GM19395 (cell line): ENCODE measurements around the gene MEX3A.
"Not testable (repeated sequence)": the region's sequence is repeated elsewhere in the genome, so short reads cannot be mapped to it uniquely, and the experiment has no call there.

ENCODE experiments used
- ATAC-seq: cut with Tn5 transposase; IDR thresholded peaks from one replicate; pipeline ENCODE4 v1.9.1; 2021; ENCODE audit warnings: mild to moderate bottlenecking, moderate library complexity; ENCODE audit not compliant: unreplicated experiment

The MEX3A gene

DNA sequence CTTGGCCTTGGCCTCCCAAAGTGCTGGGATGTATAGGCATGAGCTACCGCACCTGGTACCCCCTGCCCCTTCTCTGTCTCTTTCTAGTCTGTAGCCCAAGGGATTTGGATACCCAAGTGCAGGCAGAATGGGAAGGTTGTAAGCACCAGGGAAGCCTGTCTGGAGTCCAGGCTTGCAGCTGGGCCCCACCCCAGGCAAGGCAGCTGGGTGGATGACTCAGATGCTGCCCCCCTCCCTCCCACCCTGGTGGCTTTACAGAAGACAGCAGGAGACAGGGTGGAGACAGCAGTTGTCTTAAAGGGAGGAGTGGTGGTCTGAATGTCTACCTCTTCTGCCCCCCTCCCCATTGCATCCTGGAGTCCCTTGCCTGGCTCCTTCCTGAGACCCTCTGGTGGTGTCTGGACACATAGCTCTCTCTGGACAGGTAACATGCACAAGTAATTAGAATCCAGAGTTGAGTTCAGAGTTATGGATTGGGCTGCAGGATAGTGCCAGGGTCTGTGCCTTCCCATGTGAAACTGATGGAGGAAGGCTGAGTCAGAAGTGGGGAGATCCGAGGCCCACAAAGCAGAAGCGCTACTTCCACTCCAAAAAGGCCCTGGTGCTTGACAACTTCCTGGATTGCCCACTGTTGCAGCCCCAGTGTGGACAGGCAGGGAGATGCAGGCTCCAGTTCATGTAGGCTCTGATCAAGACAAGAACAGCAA, 37.4 kb upstream of the MEX3A start:
- ATAC-seq, result no peak

DNA sequence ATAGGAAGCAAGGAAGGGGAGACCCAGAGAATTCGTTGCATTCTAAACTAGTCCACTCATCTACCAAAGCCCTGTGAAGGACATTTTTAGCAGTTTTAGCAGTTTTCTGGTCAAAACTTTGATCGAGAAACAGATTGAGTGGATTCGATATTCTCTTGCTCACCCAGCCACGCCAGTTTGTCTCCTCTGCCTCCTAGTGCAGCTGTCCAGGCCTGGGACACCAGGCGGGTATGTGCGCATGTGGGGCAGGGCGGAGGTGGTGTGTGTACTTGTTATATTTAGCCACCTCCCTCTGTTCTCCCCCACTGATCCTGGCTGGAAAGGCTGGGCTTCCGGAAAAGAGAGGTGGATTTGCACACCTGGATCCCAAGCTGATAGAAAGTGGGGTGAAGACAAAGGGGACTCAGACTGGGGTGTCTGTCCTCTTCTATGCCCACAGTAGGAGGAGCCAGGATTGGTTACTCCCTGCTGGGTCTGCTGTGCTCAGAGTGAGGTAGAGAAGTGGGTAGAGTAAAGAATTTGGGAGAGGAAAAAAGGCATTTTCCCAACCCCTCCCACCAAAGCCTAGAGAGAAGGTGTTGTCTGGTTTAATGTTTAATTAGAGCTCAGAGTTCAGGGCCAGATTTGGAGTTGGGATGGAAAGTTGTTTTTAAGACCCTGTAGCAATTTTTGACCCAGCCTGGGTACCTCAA, 36.1 kb upstream of the MEX3A start:
- no peak for ATAC-seq

DNA sequence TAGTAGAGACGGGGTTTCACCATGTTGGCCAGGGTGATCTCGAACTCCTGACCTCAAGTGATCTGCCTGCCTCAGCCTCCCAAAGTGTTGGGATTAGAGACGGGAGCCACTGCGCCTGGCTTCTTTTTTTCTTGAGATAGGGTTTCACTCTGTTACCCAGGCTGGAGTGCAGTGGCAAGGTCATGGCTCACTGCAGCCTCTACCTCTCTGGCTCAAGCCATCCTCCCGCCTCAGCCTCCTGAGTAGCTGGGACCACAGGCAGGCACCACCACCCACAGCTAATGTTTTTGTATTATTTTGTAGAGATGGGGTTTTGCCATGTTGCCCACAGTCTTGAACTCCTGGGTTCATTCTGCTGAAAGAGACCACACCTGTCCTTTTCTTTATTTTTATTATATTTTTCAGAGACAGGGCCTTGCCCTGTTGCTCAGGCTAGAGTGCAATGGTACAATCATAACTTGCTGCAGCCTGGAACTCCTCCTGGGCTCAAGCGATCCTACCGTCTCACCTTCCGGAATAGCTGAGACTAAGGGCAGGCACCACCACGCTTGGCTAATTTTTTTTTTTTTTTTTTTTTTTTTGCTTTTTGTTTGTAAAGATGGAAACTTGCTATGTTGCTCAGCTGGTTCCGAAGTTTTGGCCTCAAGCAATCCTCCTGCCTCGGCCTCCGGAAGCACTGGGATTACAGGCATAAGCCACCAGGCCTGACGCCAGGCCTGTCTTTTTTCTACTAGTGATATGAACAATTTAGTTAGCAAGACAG, 35.3 kb upstream of the MEX3A start:
- no peak for ATAC-seq

DNA sequence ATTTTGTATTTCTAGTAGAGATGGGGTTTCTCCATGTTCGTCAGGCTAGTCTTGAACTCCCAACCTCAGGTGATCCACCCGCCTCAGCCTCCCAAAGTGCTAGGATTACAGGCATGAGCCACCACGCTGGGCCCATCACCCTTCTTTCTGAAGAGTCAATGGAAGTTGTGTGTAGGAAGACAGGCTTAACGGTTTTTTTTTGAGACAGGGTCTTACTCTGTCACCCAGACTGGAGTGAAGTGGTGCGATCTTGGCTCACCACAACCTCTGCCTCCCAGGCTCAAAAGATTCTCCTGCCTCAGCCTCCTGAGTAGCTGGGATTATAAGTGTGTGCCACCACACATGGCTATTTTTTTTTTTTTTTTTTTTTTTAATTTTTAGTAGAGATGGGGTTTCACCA, 34.5 kb upstream of the MEX3A start:
- ATAC-seq, result not testable (repeated sequence)

DNA sequence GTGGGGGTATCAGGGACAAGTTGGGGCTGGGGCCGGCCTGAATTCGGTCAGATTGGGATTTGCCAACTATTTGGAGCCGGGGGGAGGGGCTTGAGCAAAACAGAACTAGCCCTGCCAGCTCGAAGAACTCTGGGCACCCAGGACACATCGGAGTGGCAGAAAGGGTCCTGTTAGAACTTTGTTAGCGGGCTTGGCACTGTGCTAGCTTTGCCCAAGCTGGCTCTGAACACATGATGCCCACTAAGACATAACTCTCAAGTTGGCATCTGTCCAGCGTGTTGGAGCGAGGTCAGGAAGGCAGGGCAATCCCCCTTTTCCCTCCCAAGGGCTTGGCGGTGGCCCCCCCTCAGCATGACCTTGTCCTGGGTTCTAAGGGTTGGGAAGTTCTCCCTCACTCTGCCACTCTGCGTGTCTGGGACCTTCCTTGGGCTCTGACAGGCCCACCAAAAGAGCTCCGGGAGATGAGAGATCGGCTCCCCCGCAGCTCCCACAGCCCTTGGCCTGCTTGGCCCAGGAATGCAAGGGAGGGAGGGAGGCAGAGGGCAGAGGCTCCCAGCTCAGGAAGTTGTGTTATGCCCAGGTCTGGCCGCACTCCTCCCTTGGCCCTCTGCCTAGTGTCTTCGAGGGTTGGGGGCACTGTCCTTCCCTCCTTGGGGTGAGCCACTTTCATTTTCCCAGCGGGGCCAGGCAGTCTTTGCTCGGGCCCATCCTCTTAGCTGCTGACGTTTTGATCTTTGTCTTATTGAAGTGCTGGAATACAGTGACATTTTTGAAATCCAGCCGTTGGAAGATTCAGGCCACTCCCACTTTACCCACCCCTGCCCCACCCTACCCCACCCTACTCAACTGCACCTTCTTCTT, 33.5 kb upstream of the MEX3A start:
- no peak for ATAC-seq

DNA sequence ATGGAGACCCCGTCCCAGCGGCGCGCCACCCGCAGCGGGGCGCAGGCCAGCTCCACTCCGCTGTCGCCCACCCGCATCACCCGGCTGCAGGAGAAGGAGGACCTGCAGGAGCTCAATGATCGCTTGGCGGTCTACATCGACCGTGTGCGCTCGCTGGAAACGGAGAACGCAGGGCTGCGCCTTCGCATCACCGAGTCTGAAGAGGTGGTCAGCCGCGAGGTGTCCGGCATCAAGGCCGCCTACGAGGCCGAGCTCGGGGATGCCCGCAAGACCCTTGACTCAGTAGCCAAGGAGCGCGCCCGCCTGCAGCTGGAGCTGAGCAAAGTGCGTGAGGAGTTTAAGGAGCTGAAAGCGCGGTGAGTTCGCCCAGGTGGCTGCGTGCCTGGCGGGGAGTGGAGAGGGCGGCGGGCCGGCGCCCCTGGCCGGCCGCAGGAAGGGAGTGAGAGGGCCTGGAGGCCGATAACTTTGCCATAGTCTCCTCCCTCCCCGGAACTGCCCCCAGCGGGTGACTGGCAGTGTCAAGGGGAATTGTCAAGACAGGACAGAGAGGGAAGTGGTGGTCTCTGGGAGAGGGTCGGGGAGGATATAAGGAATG, 32.8 kb upstream of the MEX3A start:
- ATAC-seq, result peak; percentile 20

DNA sequence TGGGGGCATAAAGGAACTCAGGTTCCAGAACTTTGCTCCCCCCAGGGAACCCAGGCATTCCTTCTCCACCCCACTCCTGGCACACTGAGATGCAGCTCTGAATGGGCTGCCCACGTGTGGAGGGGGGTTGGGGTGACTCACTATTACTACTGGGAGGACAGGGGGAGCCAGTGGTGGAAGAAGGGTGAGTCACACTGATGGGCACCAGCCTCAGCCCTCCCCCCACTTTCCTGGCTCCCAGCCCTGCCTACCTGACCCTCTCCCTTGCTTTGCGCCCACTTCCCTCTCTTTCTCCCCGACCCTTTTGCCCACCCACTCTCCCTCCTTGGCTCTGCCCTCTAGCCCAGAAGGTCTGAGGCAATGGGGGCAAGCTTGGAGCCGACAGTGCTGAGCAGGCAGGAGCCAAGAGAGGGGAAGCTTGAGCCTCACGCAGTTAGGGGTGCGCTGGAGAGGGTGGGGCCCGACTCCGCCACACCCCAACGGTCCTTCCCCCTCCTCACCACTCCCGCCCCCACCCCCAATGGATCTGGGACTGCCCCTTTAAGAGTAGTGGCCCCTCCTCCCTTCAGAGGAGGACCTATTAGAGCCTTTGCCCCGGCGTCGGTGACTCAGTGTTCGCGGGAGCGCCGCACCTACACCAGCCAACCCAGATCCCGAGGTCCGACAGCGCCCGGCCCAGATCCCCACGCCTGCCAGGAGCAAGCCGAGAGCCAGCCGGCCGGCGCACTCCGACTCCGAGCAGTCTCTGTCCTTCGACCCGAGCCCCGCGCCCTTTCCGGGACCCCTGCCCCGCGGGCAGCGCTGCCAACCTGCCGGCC, 32.0 kb upstream of the MEX3A start, which contains the start of gene LMNA:
LMNA (plus strand) TSS at position 611 of the 818 bp plus-strand sequence. CDS start 208 bp downstream, outside the sequence.
- ATAC-seq, result peak; percentile 72

DNA sequence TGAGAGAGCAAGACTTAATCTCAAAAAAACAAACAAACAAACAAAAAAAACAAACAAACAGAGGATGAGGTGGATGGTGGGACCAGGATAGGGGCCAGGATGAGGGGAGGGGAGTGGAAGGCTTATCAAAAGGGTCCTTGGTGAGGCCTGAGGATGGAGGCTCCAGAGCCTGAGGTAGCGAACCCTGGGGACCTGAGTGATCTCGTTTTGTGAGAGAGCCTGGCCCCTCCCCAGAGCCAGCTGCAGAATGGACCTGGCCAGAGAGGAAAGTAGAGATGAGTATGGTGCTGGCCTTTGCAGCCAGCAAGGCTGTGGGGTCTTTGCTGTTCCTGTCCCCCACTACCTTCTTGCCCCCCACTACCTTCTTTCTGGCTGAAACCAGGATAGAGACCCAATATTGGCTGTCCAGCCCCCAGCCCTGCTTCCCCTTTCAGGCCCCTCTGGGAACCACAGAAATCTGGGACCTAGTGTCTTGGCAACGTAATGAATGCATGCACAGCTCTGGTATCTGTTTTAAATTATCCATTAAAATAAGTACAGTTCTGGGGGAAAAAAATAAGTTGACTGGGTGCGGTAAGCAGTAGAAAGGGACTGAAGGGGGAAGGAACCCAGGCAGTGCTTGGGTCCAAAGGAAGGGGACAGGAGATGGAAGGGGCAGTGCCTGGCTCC, 31.2 kb upstream of the MEX3A start:
- no peak for ATAC-seq

DNA sequence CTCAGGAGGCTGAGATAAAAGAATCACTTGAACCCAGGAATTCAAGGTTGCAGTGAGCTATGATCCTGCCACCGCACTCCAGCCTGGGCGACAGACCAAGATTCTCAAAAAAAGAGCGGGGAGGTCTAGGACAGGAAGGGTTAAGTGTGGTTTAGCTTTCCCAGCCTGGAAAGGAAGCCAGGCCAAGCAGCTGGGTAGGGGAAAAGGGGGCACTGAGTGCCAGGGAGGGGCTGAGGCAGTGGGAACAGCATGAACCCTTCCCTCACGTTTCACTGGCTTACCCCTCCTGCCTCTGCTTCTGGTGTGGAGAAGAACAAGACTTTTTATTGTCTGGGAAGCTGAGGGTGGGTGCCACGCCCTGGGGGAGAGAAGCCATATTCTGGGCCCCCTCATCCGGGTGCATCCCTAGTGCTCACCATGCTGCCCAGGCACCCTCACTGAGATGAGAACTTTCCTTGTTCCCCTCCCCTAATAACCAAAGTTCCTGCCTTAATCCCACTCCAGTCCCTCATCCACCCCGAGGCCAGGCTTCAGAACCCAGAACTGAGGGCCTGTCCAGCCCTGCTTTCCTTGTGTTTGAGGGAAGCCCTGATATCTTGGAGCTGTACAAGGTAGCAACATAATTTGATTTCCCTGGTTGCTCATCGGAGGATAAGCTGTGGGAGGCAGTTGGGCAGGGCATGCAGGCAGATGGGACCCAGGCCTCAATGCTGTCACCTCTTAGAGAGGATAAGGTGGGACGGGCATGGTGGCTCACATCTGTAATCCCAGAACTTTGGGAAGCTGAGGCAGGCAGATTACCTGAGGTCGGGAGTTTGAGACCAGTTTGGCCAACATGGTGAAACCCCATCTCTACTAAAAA, 30.2 kb upstream of the MEX3A start:
- no peak for ATAC-seq

DNA sequence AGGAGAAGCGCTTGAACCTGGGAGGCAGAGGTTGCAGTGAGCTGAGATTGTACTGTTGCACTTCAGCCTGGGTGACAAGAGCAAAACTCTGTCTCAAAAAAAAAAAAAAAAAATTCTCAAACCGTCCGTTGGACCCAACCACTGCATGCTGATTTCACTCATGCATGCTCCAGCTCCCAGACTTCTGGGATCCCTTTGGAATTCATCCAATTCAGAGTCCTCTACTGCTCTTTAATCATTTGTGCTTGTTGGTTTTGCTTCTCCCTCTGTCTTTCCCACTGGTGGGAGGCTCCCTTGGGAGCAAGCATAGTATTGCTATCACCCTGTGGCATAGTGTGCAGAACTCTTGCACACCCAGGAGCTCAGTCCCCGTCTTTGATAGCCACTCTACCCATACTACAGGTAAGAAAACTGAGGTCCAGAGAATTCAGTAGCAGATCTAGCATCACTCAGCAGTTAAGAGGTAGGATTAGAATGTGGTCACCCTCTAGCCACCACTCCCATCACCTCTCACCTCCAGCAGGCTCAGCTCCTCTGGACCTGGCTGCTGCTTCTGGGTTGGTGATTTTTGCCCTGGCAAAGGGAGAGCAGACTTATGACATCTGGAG, 29.2 kb upstream of the MEX3A start:
- ATAC-seq, result no peak

DNA sequence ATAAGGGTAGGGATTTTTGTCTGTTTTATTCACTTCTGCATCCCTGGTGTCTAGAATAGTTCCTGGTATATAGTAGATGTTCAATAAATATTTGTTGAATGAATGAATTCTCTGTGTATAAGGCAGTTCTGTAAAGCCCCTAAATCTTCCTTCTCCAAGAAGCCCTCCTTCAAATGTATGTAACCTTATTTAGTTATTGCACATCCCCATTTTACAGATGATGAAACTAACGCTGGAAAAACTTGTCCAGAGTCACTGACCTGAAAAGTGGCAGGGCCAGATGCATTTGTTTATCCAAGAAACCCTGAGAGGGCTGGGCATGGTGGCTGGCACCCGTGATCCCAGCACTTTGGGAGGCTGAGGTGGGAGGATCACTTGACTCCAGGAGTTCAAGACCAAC, 28.0 kb upstream of the MEX3A start:
- no peak for ATAC-seq

DNA sequence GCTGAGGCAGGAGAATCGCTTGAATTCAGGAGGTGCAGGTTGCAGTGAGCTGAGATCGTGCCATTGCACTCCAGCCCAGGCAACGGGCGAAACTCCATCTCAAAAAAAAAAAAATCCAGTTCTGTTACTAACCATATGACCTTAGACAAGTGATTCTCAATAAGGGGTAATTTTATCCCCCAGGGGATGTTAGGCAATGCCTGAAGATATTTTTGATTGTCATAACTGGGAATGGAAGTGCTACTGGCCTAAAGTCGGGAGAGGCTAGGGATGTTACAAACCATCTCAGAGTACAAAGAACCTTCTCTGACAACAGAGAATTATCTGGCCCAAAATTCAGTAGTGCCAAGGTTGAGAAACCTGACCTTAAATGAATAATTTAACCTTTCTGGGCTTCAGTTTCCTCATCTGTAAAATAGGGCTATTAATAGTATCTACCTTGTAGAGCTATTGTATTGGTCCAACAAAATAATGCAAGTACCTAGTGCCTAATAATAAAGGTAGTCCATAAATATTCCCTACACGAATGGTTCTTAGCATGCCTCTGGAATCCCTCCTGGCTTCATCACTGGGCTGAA, 26.5 kb upstream of the MEX3A start:
- no peak for ATAC-seq

DNA sequence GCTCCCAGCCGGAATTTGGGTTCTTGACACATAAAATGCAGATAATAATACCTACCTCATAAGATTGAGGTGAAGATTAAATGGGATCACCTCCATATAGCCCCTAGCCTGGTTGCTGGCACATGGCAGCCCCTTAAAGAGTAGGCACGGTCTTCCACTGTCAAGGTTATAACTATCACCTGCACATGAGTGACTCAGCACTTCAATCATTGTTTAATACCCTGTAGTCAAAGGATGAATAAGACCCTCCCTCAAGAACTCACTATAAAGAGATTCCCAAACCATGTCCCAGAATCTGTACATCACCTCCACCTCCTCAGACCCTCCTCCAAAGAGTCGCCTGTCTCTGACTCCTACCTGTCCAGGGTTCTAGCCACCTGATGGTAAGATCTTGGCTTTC, 25.8 kb upstream of the MEX3A start:
- no peak for ATAC-seq

DNA sequence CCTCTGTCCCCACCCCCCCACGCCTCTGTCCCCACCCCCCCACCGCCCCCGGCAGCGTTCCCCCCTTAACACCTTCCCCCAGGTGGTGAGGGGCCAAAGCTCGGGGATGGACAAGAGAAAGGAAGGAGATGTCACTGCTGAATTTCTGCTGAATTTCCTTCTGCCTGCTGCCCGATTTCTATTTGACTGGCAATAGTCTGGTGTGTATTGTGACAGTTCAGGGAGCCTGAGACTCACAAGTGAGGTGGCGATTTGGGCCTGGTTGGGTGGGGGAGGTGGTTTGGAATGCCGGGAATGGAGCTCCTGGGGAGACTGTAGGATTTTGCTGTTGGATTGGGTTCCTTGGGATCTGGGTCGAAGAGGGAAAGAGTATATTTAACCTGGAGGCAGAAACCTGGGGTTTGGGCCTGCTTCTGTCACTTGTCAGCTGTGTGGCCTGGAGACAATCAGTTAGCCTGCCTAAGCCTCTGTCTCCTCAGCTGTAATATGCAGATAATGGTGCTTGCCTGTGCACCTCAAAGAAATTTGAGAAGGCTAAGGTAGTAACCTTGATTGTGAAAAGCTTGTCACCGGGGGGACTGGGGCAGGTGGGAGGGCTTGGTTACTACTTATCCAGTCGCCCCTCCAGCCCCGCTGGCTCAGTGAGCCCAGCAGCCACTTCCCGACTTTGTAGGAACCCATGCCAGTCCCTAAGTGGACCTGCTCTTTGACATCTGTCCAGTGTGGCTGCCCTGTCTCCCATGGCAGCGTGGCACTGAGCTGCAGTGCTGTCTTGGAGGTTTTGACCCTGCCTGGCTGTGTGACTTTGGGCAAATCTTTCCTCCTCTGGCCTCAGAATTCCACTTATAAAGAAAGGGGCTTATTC, 24.6 kb upstream of the MEX3A start:
- peak; percentile 9 for ATAC-seq

DNA sequence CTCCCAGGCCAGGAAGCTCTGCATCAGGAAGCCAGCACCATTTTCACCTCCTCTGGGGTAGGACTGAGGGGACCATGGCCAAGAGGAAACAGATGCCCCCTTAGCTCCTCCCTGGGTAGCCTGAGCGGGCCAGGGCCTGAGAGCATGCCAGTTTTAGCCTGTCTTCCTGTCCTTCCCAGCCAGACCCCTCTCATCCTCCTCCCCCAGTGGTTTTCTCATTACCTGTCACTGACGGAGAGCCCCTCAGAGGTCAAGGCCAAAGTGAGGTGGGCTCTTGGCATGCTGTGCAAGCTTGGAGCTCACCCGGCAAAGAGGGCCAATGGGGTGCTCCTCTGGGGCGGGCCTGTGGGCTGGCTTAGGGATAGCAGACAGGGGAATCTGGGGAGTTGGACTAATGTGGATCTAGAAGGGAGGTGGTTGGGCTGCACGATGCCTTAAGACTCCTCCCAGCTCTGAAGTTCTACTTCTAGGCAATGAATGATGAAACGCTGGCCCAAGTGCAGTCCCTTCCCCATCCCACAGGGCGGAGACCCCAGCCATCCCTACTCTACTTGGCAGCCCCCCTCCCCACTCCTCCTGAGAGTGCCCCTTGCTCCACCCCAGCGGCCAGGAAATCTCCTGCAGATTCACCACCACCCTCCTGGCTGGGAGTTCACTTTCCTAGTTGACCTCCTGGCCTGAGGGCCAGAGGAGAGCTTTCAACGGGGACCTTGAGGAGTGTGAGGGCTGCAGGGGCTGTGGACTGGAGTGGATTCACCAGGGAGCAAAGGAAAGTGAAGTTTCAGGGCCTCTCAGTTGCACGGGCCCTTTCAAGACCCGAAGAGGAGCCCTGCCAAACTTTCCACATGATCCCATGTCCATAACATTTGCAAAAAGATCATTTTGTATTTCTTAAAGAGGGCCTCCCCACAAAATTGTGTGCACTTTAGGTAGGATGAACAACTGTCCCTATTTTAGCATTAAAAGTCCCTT, 22.9 kb upstream of the MEX3A start:
- no peak for ATAC-seq
